ENCODE results near the gene SNAP25.
A peak's percentile ranks its signal among the peaks of the same experiment; 100 is the strongest.

The SNAP25 gene

GRCh38 chr20:10268636-10269035 lies 50.0 kb downstream of the SNAP25 start:
- no peak for DNase-seq

- no peak for DNase-seq
Measured at GRCh38 chr20:10270630-10271029, 52.0 kb downstream of the SNAP25 start.

- DNase-seq, result no peak
Measured at GRCh38 chr20:10271494-10272219, 53.0 kb downstream of the SNAP25 start.

- no peak for DNase-seq
Measured at GRCh38 chr20:10276878-10277580, 58.4 kb downstream of the SNAP25 start.

GRCh38 chr20:10277616-10278015 lies 59.0 kb downstream of the SNAP25 start:
- DNase-seq, result no peak

GRCh38 chr20:10278412-10278811 lies 59.8 kb downstream of the SNAP25 start:
- no peak for DNase-seq

- DNase-seq, result no peak
Measured at GRCh38 chr20:10280018-10280908, 61.6 kb downstream of the SNAP25 start.

- DNase-seq, result no peak
Measured at GRCh38 chr20:10281911-10282310, 63.3 kb downstream of the SNAP25 start.

- no peak for DNase-seq
Measured at GRCh38 chr20:10282979-10283456, 64.4 kb downstream of the SNAP25 start.

GRCh38 chr20:10286356-10286755 lies 67.7 kb downstream of the SNAP25 start:
- no peak for DNase-seq

- DNase-seq, result no peak
Measured at GRCh38 chr20:10288421-10288820, 69.8 kb downstream of the SNAP25 start.

GRCh38 chr20:10288954-10289646 lies 70.5 kb downstream of the SNAP25 start:
- DNase-seq, result no peak

GRCh38 chr20:10291568-10292248 lies 73.1 kb downstream of the SNAP25 start:
- DNase-seq, result no peak

- DNase-seq, result no peak
Measured at GRCh38 chr20:10297223-10297622, 78.6 kb downstream of the SNAP25 start.

- DNase-seq, result no peak
Measured at GRCh38 chr20:10297684-10298240, 79.1 kb downstream of the SNAP25 start.

- no peak for DNase-seq
Measured at GRCh38 chr20:10300582-10301446, 82.2 kb downstream of the SNAP25 start.

- no peak for DNase-seq
Measured at GRCh38 chr20:10303852-10304251, 85.2 kb downstream of the SNAP25 start.

GRCh38 chr20:10304471-10305046 lies 85.9 kb downstream of the SNAP25 start:
- no peak for DNase-seq

- peak; percentile 62 for DNase-seq
Measured at GRCh38 chr20:10306440-10307358, 88.1 kb downstream of the SNAP25 start.
